ENCODE measurements around the gene AHNAK. TPM values are rescaled to one million over a fixed set of nuclear protein-coding genes. Genes with fewer than 3 reads are reported as not detected.

AHNAK gene
- total RNA-seq, 3 donors from 2014 or later = 473 to 1,283 (median 535) TPM

DNA sequence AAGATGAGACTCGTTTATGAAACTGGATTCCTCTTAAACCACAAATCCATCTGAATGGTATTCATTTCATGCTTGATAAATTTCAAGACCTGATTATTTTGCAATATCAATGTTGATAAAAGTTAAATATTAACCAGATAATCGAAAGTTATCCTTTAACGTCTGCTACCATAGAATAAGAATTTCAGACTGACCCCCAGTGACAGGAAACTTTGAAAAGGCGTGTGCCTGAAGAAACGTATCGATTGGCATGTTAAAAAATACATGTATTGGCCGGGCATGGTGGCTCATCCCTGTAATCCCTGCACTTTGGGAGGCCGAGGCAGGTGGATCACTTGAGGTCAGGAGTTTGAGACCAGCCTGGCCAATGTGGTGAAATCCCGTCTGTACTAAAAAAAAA, 113.9 kb downstream of the AHNAK start:
- TF ChIP-seq, protein P1, sequence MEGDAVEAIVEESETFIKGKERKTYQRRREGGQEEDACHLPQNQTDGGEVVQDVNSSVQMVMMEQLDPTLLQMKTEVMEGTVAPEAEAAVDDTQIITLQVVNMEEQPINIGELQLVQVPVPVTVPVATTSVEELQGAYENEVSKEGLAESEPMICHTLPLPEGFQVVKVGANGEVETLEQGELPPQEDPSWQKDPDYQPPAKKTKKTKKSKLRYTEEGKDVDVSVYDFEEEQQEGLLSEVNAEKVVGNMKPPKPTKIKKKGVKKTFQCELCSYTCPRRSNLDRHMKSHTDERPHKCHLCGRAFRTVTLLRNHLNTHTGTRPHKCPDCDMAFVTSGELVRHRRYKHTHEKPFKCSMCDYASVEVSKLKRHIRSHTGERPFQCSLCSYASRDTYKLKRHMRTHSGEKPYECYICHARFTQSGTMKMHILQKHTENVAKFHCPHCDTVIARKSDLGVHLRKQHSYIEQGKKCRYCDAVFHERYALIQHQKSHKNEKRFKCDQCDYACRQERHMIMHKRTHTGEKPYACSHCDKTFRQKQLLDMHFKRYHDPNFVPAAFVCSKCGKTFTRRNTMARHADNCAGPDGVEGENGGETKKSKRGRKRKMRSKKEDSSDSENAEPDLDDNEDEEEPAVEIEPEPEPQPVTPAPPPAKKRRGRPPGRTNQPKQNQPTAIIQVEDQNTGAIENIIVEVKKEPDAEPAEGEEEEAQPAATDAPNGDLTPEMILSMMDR (IDR thresholded peaks at IDR 0.05) = no peak
- DNase-seq = no peak

DNA sequence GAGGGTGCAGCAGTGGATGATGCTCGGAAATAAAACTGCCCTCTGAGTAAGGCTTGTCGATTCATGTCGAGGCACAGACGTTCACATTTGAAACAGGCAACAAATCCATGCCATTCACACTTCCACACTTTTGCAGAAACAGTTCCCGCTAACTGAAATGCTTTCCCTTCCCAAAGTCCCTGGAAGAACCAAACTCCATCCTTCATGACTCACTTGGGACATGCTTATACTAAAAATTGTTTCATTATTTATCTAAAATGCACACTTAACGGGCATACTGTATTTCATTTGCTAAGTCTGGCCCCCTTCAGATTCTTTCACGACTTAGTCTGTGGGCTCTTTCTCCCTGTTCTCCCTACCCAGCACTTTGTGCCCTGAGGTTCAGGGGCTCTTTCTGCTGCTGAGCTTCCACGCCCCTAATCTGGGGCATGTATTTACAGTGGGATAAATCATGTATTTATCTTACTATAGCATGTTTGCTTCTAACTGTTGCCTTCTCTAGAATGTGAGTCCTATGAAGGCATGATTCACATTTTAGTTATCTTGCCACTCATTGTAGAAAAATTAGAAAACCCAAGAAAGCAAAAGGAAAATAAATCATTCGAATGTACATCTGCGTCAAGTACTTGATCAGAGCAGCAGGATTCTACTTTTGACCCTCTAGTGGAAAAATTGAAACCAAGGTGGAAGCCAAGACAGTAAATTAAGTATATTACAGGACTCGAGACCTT, 115.3 kb downstream of the AHNAK start:
- intact Hi-C loops (cut with DNase I, micrococcal nuclease) = no loop called here
- Histone ChIP-seq H3K36me3 (ENCODE audit: low read depth) (no peaks in the 10 kb centered on the region), H3K9me3 (no peaks in the 10 kb centered on the region), H3K4me3 (no peak overlapping the region), H3K4me1 (ENCODE audit: low read depth) (peaks cover 12% of the 10 kb centered on the region)
- ATAC-seq = no peak
- TF ChIP-seq, protein P1 (IDR thresholded peaks at IDR 0.05) = no peak
- no peak for DNase-seq

More for the DNA sequence above, 113.9 kb downstream of the AHNAK start:
- H3K9me3 ChIP-seq = no peaks in the 10 kb centered on the region
- intact Hi-C loops (cut with DNase I, micrococcal nuclease) = no loop called here
- no peaks in the 10 kb centered on the region for H3K36me3 ChIP-seq (ENCODE audit: low read depth)
- no peak for ATAC-seq
- H3K4me1 ChIP-seq (ENCODE audit: low read depth) = peaks cover 9% of the 10 kb centered on the region
- H3K4me3 ChIP-seq = no peak overlapping the region

DNA sequence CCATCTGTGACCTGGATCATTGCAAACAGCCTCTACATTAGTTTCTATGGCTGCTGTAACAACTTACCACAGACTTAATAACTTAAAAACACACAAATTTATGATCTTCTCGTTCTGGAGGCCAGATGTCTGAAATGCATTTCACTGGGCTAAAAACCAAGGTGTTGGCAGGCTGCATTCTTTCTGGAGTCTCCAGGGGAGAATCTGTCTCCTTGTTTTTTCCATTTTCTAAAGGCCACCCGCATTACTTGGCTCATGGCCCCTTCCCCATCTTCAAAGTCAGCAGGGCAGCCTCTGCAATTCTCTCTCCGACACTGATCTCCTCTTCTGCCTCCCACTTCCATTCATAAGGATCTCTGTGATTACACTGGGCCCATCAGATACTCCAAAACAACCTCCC, 116.2 kb downstream of the AHNAK start:
- ATAC-seq (no peak), DNase-seq (no peak)
- Histone ChIP-seq H3K36me3 (ENCODE audit: low read depth) (no peaks in the 10 kb centered on the region), H3K4me3 (no peak overlapping the region), H3K9me3 (no peaks in the 10 kb centered on the region), H3K4me1 (ENCODE audit: low read depth) (peaks cover 16% of the 10 kb centered on the region)
- intact Hi-C loops (cut with DNase I, micrococcal nuclease) = no loop called here
- TF ChIP-seq, protein P1 (IDR thresholded peaks at IDR 0.05) = no peak

DNA sequence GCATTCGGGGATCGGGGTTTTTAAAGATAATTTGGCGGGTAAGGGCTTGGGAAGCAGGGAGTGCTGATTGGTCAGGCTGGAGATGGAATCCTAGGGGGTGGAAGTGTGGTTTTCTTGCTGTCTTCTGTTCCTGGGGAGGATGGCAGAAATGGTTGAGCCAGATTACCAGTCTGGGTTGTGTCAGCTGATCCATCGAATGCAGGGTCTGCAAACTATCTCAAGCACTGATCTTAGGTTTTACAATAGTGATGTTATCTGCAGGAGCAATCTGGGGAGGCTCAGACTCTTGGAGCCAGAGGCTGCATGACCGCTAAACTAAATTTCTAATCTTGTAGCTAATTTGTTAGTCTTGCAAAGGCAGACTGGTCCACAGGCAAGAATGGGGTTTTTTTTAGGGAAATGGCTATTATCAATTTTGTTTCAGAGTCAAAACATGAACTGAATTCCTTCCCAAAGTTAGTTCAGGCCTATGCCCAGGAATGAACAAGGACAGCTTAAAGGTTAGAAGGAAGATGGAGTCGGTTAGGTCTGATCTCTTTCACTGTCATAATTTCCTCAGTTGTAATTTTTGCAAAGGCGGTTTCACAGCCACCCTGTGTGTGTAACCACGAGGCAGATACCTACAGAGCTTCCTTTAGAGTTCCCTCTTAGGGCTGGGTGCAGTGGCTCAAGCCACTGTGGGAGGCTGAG, 117.6 kb downstream of the AHNAK start:
- H3K36me3 ChIP-seq (ENCODE audit: low read depth) = no peaks in the 10 kb centered on the region
- no peak overlapping the region for H3K4me3 ChIP-seq
- DNase-seq = no peak
- TF ChIP-seq, protein P1 (IDR thresholded peaks at IDR 0.05) = no peak
- H3K9me3 ChIP-seq = no peaks in the 10 kb centered on the region
- ATAC-seq = no peak
- intact Hi-C loops (cut with DNase I, micrococcal nuclease) = loop anchor here in 1 of 2 donors (5.0 kb wide), 1 partner anchor 113 kb away; no protein-coding TSS in a partner anchor
- H3K4me1 ChIP-seq (ENCODE audit: low read depth) = peaks cover 19% of the 10 kb centered on the region

DNA sequence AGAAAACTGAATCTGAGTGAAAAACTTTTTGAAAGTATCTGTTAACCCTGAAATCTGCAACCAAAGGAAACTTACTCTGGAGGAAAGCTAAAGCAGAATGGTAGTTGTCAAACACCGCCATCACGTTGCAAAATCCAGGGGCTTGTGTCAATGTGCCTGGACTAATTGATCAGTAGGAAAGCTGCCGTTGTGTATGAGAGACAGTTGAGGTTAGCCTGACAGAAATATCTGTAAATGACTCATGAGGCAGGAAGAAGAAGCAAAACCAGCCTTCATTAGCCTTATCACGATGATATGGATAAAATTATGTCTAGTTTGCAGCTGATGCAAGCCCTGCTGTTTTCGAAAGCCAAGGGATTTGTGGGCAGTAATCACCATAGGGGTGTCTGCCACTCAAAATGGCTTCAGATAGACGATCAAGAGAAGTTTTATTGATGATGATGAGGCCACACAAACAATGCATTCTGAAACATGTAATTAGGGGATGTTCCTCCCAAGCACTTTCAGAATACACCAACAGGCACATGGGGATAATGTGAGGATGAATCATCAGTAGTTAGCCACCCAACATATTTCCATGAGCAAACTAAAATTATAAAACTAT, 118.9 kb downstream of the AHNAK start:
- H3K4me1 ChIP-seq (ENCODE audit: low read depth) = peaks cover 13% of the 10 kb centered on the region
- ATAC-seq = no peak
- no peaks in the 10 kb centered on the region for H3K36me3 ChIP-seq (ENCODE audit: low read depth)
- H3K4me3 ChIP-seq = no peak overlapping the region
- DNase-seq = no peak
- H3K9me3 ChIP-seq = no peaks in the 10 kb centered on the region
- intact Hi-C loops (cut with DNase I, micrococcal nuclease) = loop anchor here in 1 of 2 donors (5.0 kb wide), 1 partner anchor 115 kb away; no protein-coding TSS in a partner anchor
- TF ChIP-seq, protein P1 (IDR thresholded peaks at IDR 0.05) = no peak

Measured in mucosa of descending colon (tissue), 3 donors.